H7 (cell line): ENCODE data around the gene NFIC. TPM values are rescaled to one million over a fixed set of nuclear protein-coding genes. Genes with fewer than 3 reads are reported as not detected.
"Not testable (repeated sequence)": the region's sequence is repeated elsewhere in the genome, so short reads cannot be mapped to it uniquely, and the experiment has no call there.

Source experiments
- DNase-seq: peaks from one replicate; pipeline ENCODE4 v3.0.0; 2012
- H3K27me3 ChIP-seq: 2 replicates; pipeline ENCODE4 v1.6.0; 2011; ENCODE audit warnings: mild to moderate bottlenecking, low read length; ENCODE audit not compliant: control insufficient read depth, insufficient read depth
- H3K36me3 ChIP-seq: replicated peaks from 2 replicates; pipeline ENCODE4 v1.5.1; 2011; ENCODE audit warnings: low read length; ENCODE audit not compliant: control insufficient read depth, insufficient read depth
- H3K4me3 ChIP-seq: 2 replicates; pipeline ENCODE4 v1.5.1; 2011; ENCODE audit warnings: low read depth, mild to moderate bottlenecking, control low read depth, low read length, moderate library complexity; ENCODE audit not compliant: insufficient read depth
- total RNA-seq: library from RNA; depleted of rRNA; stranded (reverse); fragments of >200 nt; shearing (Covaris generic); gene quantifications from 2 replicates; pipeline ENCODE4 v1.2.3, GENCODE V29; 2014

The NFIC gene
- total RNA-seq, 1 experiment from 2014 or later, result 1.7 TPM

DNA sequence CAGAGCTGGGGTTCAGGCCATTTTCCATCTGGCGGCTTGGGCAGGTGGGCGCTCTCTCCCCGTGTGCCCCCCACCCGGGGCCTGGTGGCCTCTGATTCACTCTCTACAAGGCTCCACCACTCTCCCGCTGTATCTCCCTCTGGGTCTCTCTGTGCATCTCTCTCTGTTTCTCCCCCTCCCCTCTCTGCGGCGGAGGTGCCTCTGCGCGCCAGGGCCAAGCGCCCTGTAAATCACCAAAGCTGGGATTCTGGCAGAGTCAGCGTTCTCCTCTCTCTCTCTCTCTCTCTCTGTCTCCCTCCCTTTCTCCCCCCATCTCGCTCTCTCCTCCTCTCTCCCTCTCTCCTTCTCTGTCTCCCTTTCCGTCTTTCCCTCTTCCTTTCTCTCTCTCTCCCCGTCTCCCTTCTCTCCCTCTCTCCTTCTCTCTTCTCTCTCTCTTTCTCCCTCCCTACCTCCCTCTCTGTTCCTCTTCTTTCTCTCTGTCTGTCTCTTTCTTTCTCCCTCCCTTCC, 3.9 kb downstream of the NFIC start:
- peak; percentile 85 for DNase-seq
- Histone ChIP-seq H3K4me3 (peak overlapping the region; percentile 15; the same call in 1 of the 2 replicates), H3K36me3 (no peaks in the 10 kb centered on the region), H3K27me3 (peaks cover 75% of the 10 kb centered on the region)

DNA sequence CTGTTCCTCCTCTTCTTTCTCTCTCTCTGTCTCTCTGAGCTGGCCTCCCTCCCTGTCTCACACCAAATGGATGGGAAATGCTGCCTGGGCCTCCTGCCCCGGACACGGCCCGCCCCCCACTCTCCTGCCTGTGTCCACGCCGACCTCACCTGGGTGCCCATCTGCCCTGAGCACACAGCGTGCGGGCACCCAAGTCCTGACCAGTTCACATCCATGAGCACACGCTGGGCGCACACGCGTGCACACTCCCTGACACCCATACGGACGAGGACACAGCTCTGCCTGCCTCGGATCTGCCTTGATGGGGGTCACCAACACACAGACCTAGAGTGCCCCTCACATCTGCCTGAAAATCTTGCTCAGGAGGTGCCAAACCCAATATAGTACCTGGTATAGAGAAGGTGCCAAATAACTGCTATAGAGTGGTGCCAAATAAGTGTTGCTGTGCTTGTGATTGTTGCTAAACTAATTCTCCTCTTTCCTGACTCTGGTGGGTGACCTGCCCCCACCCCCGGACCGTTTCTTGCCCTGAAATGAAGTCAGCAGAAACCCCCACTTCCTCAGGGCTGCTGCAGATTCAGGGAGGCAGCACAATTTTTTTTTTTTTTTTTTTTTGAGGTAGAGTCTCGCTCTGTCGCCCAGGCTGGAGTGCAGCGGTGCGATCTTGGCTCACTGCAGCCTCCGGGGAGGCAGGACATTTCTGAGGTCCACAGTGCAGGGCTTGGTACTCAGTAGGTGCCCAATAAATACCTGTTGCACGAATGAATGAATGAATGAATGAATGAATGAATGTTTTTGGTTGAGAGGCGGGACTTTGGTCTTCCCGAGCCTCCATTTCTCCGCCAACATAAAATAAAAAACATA, 4.6 kb downstream of the NFIC start:
- Histone ChIP-seq H3K4me3 (no peak overlapping the region), H3K27me3 (peaks cover 68% of the 10 kb centered on the region), H3K36me3 (no peaks in the 10 kb centered on the region)
- peak; percentile 56 for DNase-seq

DNA sequence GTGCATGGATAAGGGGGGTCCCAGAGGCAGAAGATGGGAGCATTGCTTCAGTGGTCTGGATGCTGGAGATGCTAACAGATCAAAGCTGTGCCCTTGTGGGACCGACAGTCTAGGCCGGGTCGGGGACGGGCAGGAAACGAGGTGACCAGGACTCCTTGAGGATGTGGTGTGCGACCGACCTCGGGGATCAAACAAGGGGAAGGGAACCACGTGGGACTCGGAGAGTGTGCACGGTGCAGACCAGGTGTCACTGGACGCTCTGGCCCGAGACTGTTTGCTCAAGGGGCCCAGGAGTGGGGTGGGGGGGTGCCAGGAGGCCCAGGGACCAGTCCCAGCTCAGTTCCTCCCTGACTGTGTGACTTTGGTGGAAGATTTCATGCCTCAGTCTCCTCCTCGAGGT, 6.0 kb downstream of the NFIC start:
- peak; percentile 41 for DNase-seq
- Histone ChIP-seq H3K27me3 (peaks cover 55% of the 10 kb centered on the region), H3K36me3 (no peaks in the 10 kb centered on the region), H3K4me3 (no peak overlapping the region)

DNA sequence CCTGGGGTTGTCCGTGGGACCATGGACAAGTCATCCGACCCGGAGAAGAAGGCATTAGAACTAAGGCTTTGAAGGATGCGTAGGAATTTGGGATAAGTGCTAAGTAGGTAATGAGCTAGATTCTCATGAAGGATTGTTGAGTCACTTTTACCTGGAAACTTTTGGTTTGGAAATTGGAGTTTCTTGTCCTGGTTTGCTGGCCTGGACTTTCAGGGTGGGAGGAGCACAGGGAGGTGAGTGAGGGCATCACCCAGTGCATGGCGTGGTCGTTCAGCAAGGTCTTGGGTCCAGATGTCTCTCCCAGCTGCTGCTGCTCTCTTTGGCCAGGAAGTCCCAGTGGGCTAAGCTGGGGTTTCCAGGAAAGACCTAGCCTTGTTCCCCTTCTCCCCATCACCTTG, 7.6 kb downstream of the NFIC start:
- no peak overlapping the region for H3K4me3 ChIP-seq
- H3K36me3 ChIP-seq, result no peaks in the 10 kb centered on the region
- DNase-seq, result peak; percentile 22
- H3K27me3 ChIP-seq, result peaks cover 40% of the 10 kb centered on the region

DNA sequence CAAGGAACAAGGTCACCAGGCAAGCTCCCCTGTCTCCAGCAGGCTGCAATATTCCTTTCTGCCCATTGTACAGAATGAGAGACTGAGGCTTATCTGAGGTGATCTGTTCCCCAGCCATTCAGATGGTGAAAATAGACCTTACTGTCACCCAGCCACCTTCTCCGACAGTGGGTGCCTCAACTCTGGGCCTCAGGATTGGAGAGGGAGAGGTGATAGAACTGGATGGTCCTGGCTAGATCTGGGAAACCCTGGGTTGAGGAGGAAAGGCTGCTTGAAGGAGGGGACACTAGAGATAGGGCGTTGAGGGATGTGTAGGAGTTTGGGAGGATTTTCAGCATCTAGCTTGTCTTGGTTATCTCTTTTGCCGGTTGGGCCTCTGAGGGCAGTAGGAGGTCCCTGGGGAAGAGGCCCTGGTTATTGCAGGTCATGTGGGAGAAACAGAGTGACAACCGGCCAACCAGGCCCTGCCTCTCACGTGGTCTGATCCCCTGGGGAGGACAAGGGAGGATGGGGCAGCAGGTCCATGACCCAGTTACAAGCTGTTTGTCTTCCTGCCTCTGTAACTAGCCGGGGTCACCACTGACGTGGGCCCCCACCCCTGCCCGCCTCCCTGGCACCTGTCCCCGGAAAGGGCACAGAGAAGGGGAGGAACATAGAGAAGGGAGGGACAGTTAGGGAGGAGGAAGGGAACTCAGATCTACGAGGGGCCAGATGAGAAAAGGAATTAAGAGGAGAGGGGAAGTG, 8.2 kb downstream of the NFIC start:
- no peak overlapping the region for H3K4me3 ChIP-seq
- peaks cover 34% of the 10 kb centered on the region for H3K27me3 ChIP-seq
- DNase-seq, result peak; percentile 45
- H3K36me3 ChIP-seq, result no peaks in the 10 kb centered on the region

DNA sequence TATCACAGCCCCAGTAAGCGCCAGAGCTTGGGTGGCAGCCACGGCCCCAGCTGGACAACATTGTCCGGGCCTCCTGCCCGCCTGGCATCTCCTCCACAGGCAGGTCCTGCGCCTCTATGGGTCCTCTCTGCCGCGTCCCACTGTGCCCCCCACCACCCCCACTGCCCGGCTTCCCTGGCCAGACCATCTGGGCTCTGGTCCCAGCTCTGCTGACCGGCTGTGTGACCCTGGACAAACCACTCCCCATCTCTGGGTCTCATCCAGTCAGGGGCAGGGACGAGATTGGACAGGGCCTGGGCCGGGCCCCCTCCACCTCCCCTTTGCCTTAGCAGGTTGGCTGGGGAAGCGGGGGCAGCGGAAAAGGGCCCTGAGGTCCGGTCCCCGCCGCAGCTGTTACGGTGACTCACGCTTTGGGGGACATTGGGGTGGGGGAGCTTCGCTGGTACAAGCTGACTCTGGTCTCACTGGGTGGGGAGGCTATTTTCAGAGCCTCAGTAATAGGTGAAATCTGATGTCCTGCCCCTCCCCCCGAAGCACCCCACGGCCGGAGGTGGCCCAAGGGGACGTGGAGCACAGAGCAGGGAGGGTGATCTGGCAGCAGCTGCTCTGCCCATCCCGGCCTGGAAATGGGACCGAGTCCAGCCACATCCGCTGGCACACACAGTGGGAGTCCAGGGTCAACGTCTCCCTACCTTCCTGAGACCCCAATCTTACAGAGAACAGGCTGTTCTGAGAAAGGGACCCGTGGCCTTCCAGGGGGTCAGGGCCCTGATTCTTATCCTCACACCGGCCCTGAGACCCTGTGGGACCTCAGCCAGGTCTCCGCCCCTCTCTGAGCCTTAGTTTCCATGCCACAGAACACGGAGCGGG, 9.1 kb downstream of the NFIC start:
- Histone ChIP-seq H3K27me3 (peaks cover 25% of the 10 kb centered on the region), H3K36me3 (no peaks in the 10 kb centered on the region), H3K4me3 (no peak overlapping the region)
- DNase-seq, result peak; percentile 58

DNA sequence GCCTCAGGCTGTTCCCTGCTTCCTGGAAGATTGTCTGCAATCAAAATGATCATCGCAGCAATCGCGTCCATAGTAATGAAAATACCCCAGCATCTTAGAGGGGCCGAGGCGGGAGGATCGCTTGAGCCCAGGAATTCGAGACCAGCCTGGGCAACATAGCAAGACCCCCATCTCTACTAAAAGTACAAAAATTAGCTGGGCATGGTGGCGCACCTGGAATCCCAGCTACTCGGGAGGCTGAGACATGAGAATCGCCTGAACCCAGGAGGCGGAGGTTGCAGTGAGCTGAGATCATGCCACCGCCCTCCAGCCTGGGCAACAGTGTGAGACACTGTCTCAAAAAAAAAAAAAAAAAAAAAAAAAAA, 9.7 kb downstream of the NFIC start:
- DNase-seq, H3K36me3 ChIP-seq, H3K4me3 ChIP-seq: not testable (repeated sequence)
- H3K27me3 ChIP-seq, result peaks cover 19% of the 10 kb centered on the region

DNA sequence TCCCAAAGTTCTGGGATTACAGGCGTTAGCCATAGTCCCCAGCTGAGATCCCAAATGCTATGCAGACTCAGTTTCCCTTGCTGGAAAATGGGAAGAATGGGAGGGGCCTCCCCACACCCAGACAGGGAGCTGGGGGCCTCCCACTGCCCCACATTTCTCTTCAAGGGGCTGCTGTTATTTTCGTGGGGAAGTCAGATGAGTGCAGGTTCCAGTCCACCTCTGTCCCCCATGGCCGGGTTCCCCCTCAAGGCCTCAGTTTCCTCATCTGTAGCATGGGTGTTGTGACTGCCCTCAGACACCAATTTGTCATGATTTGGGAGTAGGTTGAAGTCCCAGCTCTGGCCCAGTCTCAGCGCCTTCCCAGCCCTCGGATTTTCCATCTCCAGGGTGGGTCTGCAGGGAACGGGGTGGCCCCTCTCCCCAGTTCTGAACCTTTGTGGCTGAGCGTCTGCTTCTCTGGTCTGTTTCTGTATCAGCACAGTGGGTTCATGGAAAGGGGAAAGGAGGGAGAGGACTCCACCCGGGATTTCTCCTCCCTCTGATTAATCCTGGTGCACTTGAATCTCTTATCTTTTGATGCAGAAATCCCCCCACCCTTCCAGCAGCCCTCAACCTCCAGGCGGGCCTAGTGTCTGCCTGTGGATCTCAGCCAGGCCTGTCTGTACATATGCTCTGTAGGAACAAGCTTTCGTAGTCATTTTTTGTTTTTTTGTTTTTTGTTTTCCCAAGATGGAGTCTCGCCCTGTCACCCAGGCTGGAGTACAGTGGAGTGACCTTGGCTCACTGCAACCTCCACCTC, 12.2 kb downstream of the NFIC start:
- H3K27me3 ChIP-seq, result peaks cover 5% of the 10 kb centered on the region
- no peaks in the 10 kb centered on the region for H3K36me3 ChIP-seq
- DNase-seq, result no peak
- no peak overlapping the region for H3K4me3 ChIP-seq

DNA sequence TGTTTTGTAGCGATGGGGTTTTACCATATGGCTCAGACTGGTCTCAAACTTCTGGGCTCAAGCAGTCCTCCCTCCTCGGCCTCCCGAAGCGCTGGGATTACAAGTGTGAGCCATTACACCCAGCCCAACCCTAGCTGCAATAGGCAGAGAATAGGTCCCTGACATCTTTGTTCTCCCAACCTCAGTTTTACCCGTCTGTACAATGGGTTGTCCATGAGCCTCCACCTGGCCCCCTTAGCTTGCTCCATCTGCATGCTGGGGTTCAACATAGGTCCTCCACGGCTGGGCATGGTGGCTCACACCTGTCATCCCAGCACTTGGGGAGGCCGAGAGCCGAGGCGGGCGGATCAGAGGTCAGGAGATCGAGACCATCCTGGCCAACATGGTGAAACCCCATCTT, 14.4 kb downstream of the NFIC start:
- no peak for DNase-seq
- H3K4me3 ChIP-seq, result no peak overlapping the region
- no peaks in the 10 kb centered on the region; the same call in 1 of the 2 replicates for H3K27me3 ChIP-seq
- no peaks in the 10 kb centered on the region for H3K36me3 ChIP-seq

DNA sequence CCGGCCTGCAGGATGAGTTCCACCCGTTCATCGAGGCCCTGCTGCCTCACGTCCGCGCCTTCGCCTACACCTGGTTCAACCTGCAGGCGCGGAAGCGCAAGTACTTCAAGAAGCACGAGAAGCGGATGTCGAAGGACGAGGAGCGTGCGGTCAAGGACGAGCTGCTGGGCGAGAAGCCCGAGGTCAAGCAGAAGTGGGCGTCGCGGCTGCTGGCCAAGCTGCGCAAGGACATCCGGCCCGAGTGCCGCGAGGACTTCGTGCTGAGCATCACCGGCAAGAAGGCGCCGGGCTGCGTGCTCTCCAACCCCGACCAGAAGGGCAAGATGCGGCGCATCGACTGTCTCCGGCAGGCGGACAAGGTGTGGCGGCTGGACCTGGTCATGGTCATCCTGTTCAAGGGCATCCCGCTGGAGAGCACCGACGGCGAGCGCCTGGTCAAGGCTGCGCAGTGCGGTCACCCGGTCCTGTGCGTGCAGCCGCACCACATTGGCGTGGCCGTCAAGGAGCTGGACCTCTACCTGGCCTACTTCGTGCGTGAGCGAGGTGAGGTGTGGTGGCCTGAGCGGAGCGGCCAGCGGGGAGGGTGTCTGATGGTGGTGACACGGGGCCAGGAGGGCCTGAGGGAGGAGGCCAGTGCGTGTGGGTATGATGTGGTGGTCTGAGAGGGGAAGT, 15.5 kb downstream of the NFIC start:
- H3K36me3 ChIP-seq, result no peaks in the 10 kb centered on the region
- no peak overlapping the region for H3K4me3 ChIP-seq
- no peak for DNase-seq
- H3K27me3 ChIP-seq, result no peaks in the 10 kb centered on the region; the same call in 1 of the 2 replicates

DNA sequence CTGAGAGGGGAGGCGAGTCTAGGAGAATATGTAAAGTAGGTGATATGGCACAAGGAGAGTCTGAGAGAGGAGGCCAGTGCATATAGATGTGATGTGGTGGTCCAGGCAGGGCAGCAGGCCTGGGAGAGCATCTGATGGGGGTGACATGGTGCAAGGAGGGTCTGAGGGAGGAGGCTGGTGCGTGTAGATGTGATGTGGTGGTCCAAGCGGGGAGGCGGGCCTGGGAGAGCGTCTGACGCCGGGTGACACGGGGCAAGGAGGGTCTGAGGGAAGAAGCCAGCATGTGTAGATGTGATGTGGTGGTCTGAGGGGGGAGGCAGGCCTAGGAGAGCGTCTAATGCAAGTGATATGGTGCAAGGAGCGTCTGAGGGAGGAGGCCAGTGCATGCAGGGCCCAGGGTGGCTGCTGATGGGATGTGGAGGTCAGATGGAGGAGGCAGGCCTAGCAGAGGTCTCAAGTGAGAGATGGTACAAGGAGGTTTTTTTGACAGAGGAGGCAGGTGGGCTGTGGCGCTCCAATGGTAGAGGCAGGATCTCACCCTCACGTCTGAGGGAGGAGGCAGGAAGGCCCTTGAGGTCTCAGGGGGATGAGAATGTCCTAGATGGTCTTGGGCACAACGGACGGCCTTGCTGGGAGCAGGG, 16.2 kb downstream of the NFIC start:
- H3K27me3 ChIP-seq, result no peaks in the 10 kb centered on the region; the same call in 1 of the 2 replicates
- no peak overlapping the region for H3K4me3 ChIP-seq
- no peak for DNase-seq
- H3K36me3 ChIP-seq, result no peaks in the 10 kb centered on the region

DNA sequence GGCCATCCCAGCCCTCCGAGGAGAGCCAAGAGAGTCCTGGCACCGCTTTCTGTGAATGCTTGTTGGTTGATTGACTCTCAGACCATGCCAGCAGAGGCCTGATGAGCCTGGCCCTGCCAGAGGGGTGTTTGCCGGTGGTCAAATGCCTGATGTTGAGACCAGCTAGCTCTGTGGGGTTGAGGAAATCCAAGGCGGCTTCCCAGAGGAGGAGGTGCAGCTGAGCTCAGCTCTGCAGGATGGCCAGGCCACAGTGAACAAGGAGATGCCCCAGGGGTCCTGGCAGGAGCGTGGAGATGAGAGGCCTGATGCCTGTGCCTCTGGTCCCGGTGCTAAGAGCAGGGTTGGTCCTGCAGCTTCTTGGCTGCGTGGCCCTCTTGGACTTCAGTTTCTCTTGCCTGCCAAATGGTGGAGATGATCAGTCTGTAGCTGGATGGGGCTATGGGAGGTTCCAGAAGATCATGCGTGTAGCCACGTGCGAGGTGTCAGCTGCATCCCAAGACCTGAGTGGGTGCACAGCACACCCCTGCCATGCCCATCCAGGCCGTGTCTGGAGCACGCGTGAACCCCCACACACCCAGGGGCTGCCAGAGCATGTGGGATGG, 16.8 kb downstream of the NFIC start:
- no peaks in the 10 kb centered on the region for H3K36me3 ChIP-seq
- DNase-seq, result no peak
- H3K4me3 ChIP-seq, result no peak overlapping the region
- no peaks in the 10 kb centered on the region; the same call in 1 of the 2 replicates for H3K27me3 ChIP-seq
